H9 (cell line): ENCODE data around the gene SLC19A1. TPM values are rescaled to one million over a fixed set of nuclear protein-coding genes. Genes with fewer than 3 reads are reported as not detected.
A peak's percentile ranks its signal among the peaks of the same experiment; 100 is the strongest.

Experiments
- DNase-seq: peaks from one replicate; pipeline ENCODE4 v3.0.0-alpha.2; 2017
- H2AFZ ChIP-seq: one replicate; pipeline ENCODE4 v1.6.1; 2013; ENCODE audit warnings: mild to moderate bottlenecking, low read length, control low read depth, moderate library complexity
- H2AK5ac ChIP-seq: 2 replicates; pipeline ENCODE4 v1.6.1; 2013; ENCODE audit warnings: low read length, control low read depth, mixed read lengths; ENCODE audit not compliant: insufficient read length
- H2BK120ac ChIP-seq: one replicate; pipeline ENCODE4 v1.6.1; 2013; ENCODE audit warnings: low read depth, mild to moderate bottlenecking, low read length, control low read depth, inconsistent platforms; ENCODE audit not compliant: poor library complexity, severe bottlenecking
- H2BK12ac ChIP-seq: 2 replicates; pipeline ENCODE4 v1.6.1; 2013; ENCODE audit warnings: low read length, control low read depth, mixed read lengths, low read depth; ENCODE audit not compliant: insufficient read length
- H2BK15ac ChIP-seq: 2 replicates; pipeline ENCODE4 v1.6.1; 2013; ENCODE audit warnings: low read depth, low read length, control low read depth
- H2BK20ac ChIP-seq: one replicate; pipeline ENCODE4 v1.6.1; 2013; ENCODE audit warnings: low read depth, mild to moderate bottlenecking, low read length, control low read depth, inconsistent platforms; ENCODE audit not compliant: poor library complexity, severe bottlenecking
- H2BK5ac ChIP-seq: 2 replicates; pipeline ENCODE4 v1.6.1; 2013; ENCODE audit warnings: low read length, control low read depth, mixed read lengths; ENCODE audit not compliant: insufficient read length
- H3K14ac ChIP-seq: 2 replicates; pipeline ENCODE4 v1.6.1; 2013; ENCODE audit warnings: low read length, control low read depth; ENCODE audit not compliant: insufficient read depth
- H3K18ac ChIP-seq: 2 replicates; pipeline ENCODE4 v1.6.1; 2013; ENCODE audit warnings: low read depth, mild to moderate bottlenecking, mixed read lengths, low read length, control low read depth; ENCODE audit not compliant: insufficient read length
- H3K23ac ChIP-seq: 2 replicates; pipeline ENCODE4 v1.6.1; 2013; ENCODE audit warnings: low read length, control low read depth, mixed read lengths, low read depth; ENCODE audit not compliant: insufficient read length
- H3K23me2 ChIP-seq: 2 replicates; pipeline ENCODE4 v1.6.1; 2013; ENCODE audit warnings: low read depth, mild to moderate bottlenecking, mixed read lengths, low read length, control low read depth; ENCODE audit not compliant: insufficient read length, poor library complexity, severe bottlenecking
- H3K27ac ChIP-seq: 2 replicates; pipeline ENCODE4 v1.5.1; 2013; ENCODE audit warnings: low read length, control low read depth, mixed read lengths, low read depth; ENCODE audit not compliant: insufficient read length
- H3K27me3 ChIP-seq: 2 replicates; pipeline ENCODE4 v1.6.1; 2013; ENCODE audit warnings: low read length, control low read depth, inconsistent platforms; ENCODE audit not compliant: insufficient read depth
- H3K4ac ChIP-seq: 2 replicates; pipeline ENCODE4 v1.6.1; 2013; ENCODE audit warnings: low read depth, mild to moderate bottlenecking, control low read depth, inconsistent platforms, low read length, moderate library complexity
- H3K4me1 ChIP-seq: 2 replicates; pipeline ENCODE4 v1.6.1; 2013; ENCODE audit warnings: low read length, control low read depth, inconsistent platforms; ENCODE audit not compliant: insufficient read depth
- H3K4me2 ChIP-seq: 2 replicates; pipeline ENCODE4 v1.6.1; 2013; ENCODE audit warnings: low read length, control low read depth, mixed read lengths; ENCODE audit not compliant: insufficient read length, insufficient read depth
- H3K56ac ChIP-seq: 2 replicates; pipeline ENCODE4 v1.6.1; 2013; ENCODE audit warnings: low read depth, mild to moderate bottlenecking, mixed read lengths, low read length, control low read depth; ENCODE audit not compliant: insufficient read length
- H3K79me1 ChIP-seq: 2 replicates; pipeline ENCODE4 v1.6.1; 2013; ENCODE audit warnings: low read depth, mild to moderate bottlenecking, moderate library complexity, low read length, control low read depth, inconsistent platforms; ENCODE audit not compliant: insufficient read depth, poor library complexity, severe bottlenecking
- H3K79me2 ChIP-seq: 2 replicates; pipeline ENCODE4 v1.6.1; 2013; ENCODE audit warnings: low read length, control low read depth, inconsistent platforms; ENCODE audit not compliant: insufficient read depth
- H3K9ac ChIP-seq: 2 replicates; pipeline ENCODE4 v1.6.1; 2013; ENCODE audit warnings: low read length, control low read depth, mixed read lengths; ENCODE audit not compliant: insufficient read length; ENCODE audit errors: extremely low read depth
- H3K9me3 ChIP-seq: one replicate; pipeline ENCODE4 v1.6.1; 2013; ENCODE audit warnings: low read depth, low read length, inconsistent platforms; ENCODE audit not compliant: control insufficient read depth
- H3T11ph ChIP-seq: one replicate; pipeline ENCODE4 v1.6.1; 2013; ENCODE audit warnings: mild to moderate bottlenecking, low read length, control low read depth, inconsistent platforms
- H4K20me1 ChIP-seq: one replicate; pipeline ENCODE4 v1.6.1; 2013; ENCODE audit not compliant: control insufficient read depth, insufficient read length, insufficient read depth
- H4K5ac ChIP-seq: 2 replicates; pipeline ENCODE4 v1.6.1; 2013; ENCODE audit warnings: low read depth, mild to moderate bottlenecking, mixed read lengths, low read length, control low read depth; ENCODE audit not compliant: insufficient read length
- H4K8ac ChIP-seq: replicated peaks from 2 replicates; pipeline ENCODE4 v1.6.1; 2013; ENCODE audit warnings: low read length, control low read depth, mixed read lengths, low read depth; ENCODE audit not compliant: insufficient read length
- H4K91ac ChIP-seq: 2 replicates; pipeline ENCODE4 v1.6.1; 2013; ENCODE audit warnings: low read depth, mild to moderate bottlenecking, moderate library complexity, mixed read lengths, low read length, control low read depth; ENCODE audit not compliant: insufficient read length
- H3K27ac Mint-ChIP-seq, 3 experiments: 2 replicates in 2 of 3; 3 replicates in 1 of 3; pipeline ENCODE4 v1.8.0; 2020 to 2021; ENCODE audit warnings: mixed read lengths in 3 of 3, mild to moderate bottlenecking in 1 of 3, moderate library complexity in 1 of 3
- H3K27me3 Mint-ChIP-seq: 2 replicates; pipeline ENCODE4 v1.8.0; 2021; ENCODE audit warnings: low read depth, mild to moderate bottlenecking, moderate library complexity, mixed read lengths
- H3K36me3 Mint-ChIP-seq, 3 experiments: 2 replicates in 2 of 3; 3 replicates in 1 of 3; pipeline ENCODE4 v1.8.0; 2020 to 2021; ENCODE audit warnings: low read depth in 3 of 3, mixed read lengths in 3 of 3; ENCODE audit not compliant: insufficient read depth in 1 of 3
- H3K4me1 Mint-ChIP-seq, 2 experiments: 2 replicates each; pipeline ENCODE4 v1.8.0; 2020; ENCODE audit warnings: mixed read lengths in 2 of 2
- H3K4me3 Mint-ChIP-seq, 2 experiments: 2 replicates in 1 of 2; 3 replicates in 1 of 2; pipeline ENCODE4 v1.8.0; 2020 to 2021; ENCODE audit warnings: mild to moderate bottlenecking in 2 of 2, mixed read lengths in 2 of 2, moderate library complexity in 1 of 2
- H3K9me3 Mint-ChIP-seq, 2 experiments: 2 replicates in 1 of 2; 3 replicates in 1 of 2; pipeline ENCODE4 v1.8.0; 2020; ENCODE audit warnings: mild to moderate bottlenecking in 2 of 2, mixed read lengths in 2 of 2, moderate library complexity in 1 of 2
- CTCF ChIP-seq: fragments of 200-600 bp; sonication (generic); conservative IDR thresholded peaks from 3 replicates; pipeline ENCODE4 v1.8.0; 2021; ENCODE audit warnings: antibody characterized with exemption, mild to moderate bottlenecking
- WGBS: extraction: QIAGEN DNeasy Blood & Tissue Kit; methylation state at CpG from one replicate; pipeline ENCODE4 v1.1.7; 2013; ENCODE audit warnings: missing lambda C conversion rate, low lambda C conversion rate, mixed read lengths; ENCODE audit not compliant: insufficient read length; ENCODE audit errors: extremely low coverage; 5-methylcytosine and 5-hydroxymethylcytosine counted together
- total RNA-seq: library from RNA; stranded (reverse); gene quantifications from 2 replicates; pipeline ENCODE4 v1.2.1, GENCODE V29; 2021

Gene SLC19A1
- total RNA-seq, 1 experiment from 2014 or later = 32.4 TPM

- no peak overlapping the region for H3T11ph ChIP-seq
- H3K9me3 ChIP-seq = no peaks in the 10 kb centered on the region
- H3K27me3 ChIP-seq = no peaks in the 10 kb centered on the region
- WGBS = no CpG with 5 or more reads among the region's 8 CpGs
- H2BK120ac ChIP-seq = no peak overlapping the region
- Mint-ChIP-seq H3K9me3 (no peaks in the 10 kb centered on the region), H3K27me3 (peaks cover 23% of the 10 kb centered on the region), H3K4me3 (no peak overlapping the region), H3K27ac (no peak overlapping the region), H3K4me1 (peaks cover 2 to 9% of the 10 kb centered on the region in 2 experiments; a peak in 3 of 4 replicates), H3K36me3 (no peaks in the 10 kb centered on the region)
- no peak overlapping the region for H2BK12ac ChIP-seq
- no peak overlapping the region for H2AK5ac ChIP-seq
- H4K91ac ChIP-seq = no peak overlapping the region
- H3K79me1 ChIP-seq = no peaks in the 10 kb centered on the region
- no peak overlapping the region for H3K56ac ChIP-seq
- H3K23me2 ChIP-seq = no peaks in the 10 kb centered on the region
- H2BK15ac ChIP-seq = no peak overlapping the region
- no peak overlapping the region for H3K27ac ChIP-seq
- H2BK20ac ChIP-seq = no peak overlapping the region
- H3K18ac ChIP-seq = no peak overlapping the region
- no peak overlapping the region for H2AFZ ChIP-seq
- H2BK5ac ChIP-seq = no peak overlapping the region
- H4K8ac ChIP-seq = no peak overlapping the region
- no peaks in the 10 kb centered on the region for H4K20me1 ChIP-seq
- DNase-seq = peak; percentile 8
- H3K23ac ChIP-seq = no peak overlapping the region
- H4K5ac ChIP-seq = no peak overlapping the region
- no peaks in the 10 kb centered on the region for H3K79me2 ChIP-seq
- H3K9ac ChIP-seq = no peak overlapping the region
- H3K4ac ChIP-seq = no peak overlapping the region
- no peak for TF ChIP-seq CTCF
- H3K4me1 ChIP-seq = peaks cover 4% of the 10 kb centered on the region; the same call in 1 of the 2 replicates
- H3K4me2 ChIP-seq = no peak overlapping the region
- H3K14ac ChIP-seq = no peak overlapping the region
Measured at GRCh38 chr21:45572231-45572630, 30.0 kb upstream of the SLC19A1 start.
